Smooth muscle cell of bladder (primary cell): ENCODE results near the gene AMPD1. TPM values are rescaled to one million over a fixed set of nuclear protein-coding genes. Genes with fewer than 3 reads are reported as not detected.

ENCODE experiments used
- total RNA-seq: library from RNA; depleted of rRNA; stranded (reverse); fragments of >200 nt; gene quantifications from 2 replicates; pipeline ENCODE4 v1.2.3, GENCODE V29; 2014

AMPD1 gene
- not detected in 2 replicates for total RNA-seq

GRCh38 chr1:114695430-114696058 is at the start of gene AMPD1:
TSS of gene AMPD1 (minus strand) at chr1:114695546. CDS start at chr1:114695471, 75 bp downstream.

GRCh38 chr1:114716304-114717170 is 21.2 kb upstream of the AMPD1 start, which contains the start of gene NRAS:
TSS of gene NRAS (minus strand) at chr1:114716771. CDS start at chr1:114716160, 611 bp downstream.

GRCh38 chr1:114669562-114670082 is 25.7 kb downstream of the AMPD1 start, which contains the start of gene DENND2C:
TSS of gene DENND2C (minus strand) at chr1:114670049. CDS start at chr1:114625984, 44,065 bp downstream.

Other genes starting within 250 kb of the AMPD1 start
- gene TRIM33, start 184.3 kb downstream of the AMPD1 start, total RNA-seq: 17.1 and 22.7 TPM in 2 replicates
- gene BCAS2, start 113.9 kb downstream of the AMPD1 start, total RNA-seq: 38.0 and 41.1 TPM in 2 replicates
- gene DENND2C, start 25.5 kb downstream of the AMPD1 start, total RNA-seq: 1.4 and 1.8 TPM in 2 replicates
- gene NRAS, start 21.2 kb upstream of the AMPD1 start, total RNA-seq: 33.0 TPM in 2 replicates
- 1,025 and 1,095 TPM in 2 replicates for gene CSDE1, start 62.4 kb upstream of the AMPD1 start, total RNA-seq
- gene SIKE1, start 85.1 kb upstream of the AMPD1 start, total RNA-seq: 65.8 and 71.6 TPM in 2 replicates
- gene SYCP1, start 159.3 kb upstream of the AMPD1 start, total RNA-seq: not detected in 2 replicates